ENCODE data around the gene SLC22A4. TPM values are rescaled to one million over a fixed set of nuclear protein-coding genes. Genes with fewer than 3 reads are reported as not detected.
A peak's percentile ranks its signal among the peaks of the same experiment; 100 is the strongest.

The SLC22A4 gene
- polyA plus RNA-seq, 2 of the 4 experiments (the other 2 are of a cell fraction), result 3.2 to 4.6 TPM

DNA sequence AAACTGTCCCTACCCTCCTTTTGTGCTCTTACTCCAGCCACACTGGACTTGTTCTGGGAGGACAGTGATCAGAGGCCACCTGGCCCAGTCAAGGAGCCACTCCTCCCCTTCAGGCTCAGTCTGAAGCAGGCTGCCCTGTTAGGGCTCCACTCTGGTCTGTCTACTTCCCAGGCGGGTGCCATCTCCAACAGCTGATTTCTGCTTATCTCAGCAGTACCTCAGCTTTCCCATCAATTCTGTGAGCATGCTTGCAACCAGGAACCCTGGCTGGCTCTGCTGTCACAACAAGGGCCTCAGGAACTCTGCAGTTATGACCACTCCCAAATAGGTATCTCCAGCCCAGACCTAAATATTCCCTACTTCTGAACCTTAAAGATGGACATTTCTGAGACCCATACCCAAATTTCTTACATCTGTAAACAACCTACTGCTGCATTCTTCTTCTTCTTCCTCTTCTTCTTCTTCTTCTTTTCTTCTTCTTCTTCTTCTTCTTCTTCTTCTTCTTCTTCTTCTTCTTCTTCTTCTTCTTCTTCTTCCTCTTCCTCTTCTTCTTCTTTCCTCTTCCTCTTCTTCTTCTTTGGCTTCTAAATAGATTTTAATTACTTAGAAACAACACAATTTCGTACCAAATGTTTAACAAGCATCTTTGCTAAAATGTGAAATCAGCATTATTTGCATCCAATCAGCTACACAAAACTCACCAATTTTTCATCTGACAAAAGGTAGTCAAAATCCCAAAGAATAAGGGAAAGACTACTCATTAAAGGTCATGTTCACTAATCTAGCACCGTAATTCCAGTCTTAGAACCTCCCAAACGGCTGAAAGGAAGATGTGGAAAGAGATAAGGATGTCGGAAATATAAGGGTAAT is 13.6 kb upstream of the SLC22A4 start:
- TF ChIP-seq SREBF2 (IDR thresholded peaks at IDR 0.05) (no peak), MAFK (IDR thresholded peaks at IDR 0.05; ENCODE audit: partially characterized antibody) (peak; percentile 59)
- Histone ChIP-seq H3K4me1 (no peaks in the 10 kb centered on the region), H3K4me2 (no peak overlapping the region), H3K27ac (no peak overlapping the region), H3K9me3 (no peaks in the 10 kb centered on the region), H3K4me3 (no peak overlapping the region)
- ChIA-PET CTCF (interaction anchor here (1.0 to 3.2 kb wide), 7 partner anchors 8 to 42 kb away, joined by 3 to 26 read pairs (median 8); partner anchors contain the start of gene SLC22A4), POLR2A (interaction anchor here (1.6 kb wide), 1 partner anchor 13 kb away, joined by 9 read pairs; the partner anchor contains the start of gene SLC22A4)
- ATAC-seq (no peak), FAIRE-seq (no peak), DNase-seq (ENCODE audit: low read depth in 1 of 2, low spot score in 1 of 2) (no peak)
- WGBS (ENCODE audit: missing lambda C conversion rate), result 55% methylated on average over 5 of the region's 5 CpGs

- Histone ChIP-seq H3K4me3 (no peak overlapping the region), H3K27ac (no peak overlapping the region), H3K4me2 (no peak overlapping the region), H3K4me1 (no peaks in the 10 kb centered on the region), H3K9me3 (no peaks in the 10 kb centered on the region)
- ChIA-PET CTCF (interaction anchor here (0.7 to 3.2 kb wide), 7 partner anchors 9 to 217 kb away, joined by 3 to 26 read pairs (median 5); partner anchors contain the start of gene SLC22A4), POLR2A (interaction anchor here (1.0 to 1.6 kb wide), 2 partner anchors 12 kb away, joined by 3 to 9 read pairs; partner anchors contain the start of gene SLC22A4)
- FAIRE-seq (no peak), DNase-seq (ENCODE audit: low read depth in 1 of 2, low spot score in 1 of 2) (no peak), ATAC-seq (peak; percentile 29 to 33; a peak in 3 of 6 replicates)
- TF ChIP-seq CBX2 (IDR thresholded peaks at IDR 0.05; ENCODE audit: borderline replicate concordance, low read depth), result no peak
- TF ChIP-seq HOXB13 (CRISPR knock-in tag; IDR thresholded peaks at IDR 0.05; ENCODE audit: low read depth), result no peak
- no peak for TF ChIP-seq REST (IDR thresholded peaks at IDR 0.05)
- TF ChIP-seq ESRRA (IDR thresholded peaks at IDR 0.05; ENCODE audit: borderline replicate concordance, low read length), result no peak
- TF ChIP-seq, protein P1, sequence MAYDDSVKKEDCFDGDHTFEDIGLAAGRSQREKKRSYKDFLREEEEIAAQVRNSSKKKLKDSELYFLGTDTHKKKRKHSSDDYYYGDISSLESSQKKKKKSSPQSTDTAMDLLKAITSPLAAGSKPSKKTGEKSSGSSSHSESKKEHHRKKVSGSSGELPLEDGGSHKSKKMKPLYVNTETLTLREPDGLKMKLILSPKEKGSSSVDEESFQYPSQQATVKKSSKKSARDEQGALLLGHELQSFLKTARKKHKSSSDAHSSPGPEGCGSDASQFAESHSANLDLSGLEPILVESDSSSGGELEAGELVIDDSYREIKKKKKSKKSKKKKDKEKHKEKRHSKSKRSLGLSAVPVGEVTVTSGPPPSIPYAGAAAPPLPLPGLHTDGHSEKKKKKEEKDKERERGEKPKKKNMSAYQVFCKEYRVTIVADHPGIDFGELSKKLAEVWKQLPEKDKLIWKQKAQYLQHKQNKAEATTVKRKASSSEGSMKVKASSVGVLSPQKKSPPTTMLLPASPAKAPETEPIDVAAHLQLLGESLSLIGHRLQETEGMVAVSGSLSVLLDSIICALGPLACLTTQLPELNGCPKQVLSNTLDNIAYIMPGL (CRISPR knock-in tag; IDR thresholded peaks at IDR 0.05; ENCODE audit: borderline replicate concordance), result no peak
- TF ChIP-seq, protein P2, sequence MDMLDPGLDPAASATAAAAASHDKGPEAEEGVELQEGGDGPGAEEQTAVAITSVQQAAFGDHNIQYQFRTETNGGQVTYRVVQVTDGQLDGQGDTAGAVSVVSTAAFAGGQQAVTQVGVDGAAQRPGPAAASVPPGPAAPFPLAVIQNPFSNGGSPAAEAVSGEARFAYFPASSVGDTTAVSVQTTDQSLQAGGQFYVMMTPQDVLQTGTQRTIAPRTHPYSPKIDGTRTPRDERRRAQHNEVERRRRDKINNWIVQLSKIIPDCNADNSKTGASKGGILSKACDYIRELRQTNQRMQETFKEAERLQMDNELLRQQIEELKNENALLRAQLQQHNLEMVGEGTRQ (IDR thresholded peaks at IDR 0.05), result no peak
- TF ChIP-seq, protein P3, sequence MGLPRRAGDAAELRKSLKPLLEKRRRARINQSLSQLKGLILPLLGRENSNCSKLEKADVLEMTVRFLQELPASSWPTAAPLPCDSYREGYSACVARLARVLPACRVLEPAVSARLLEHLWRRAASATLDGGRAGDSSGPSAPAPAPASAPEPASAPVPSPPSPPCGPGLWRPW (IDR thresholded peaks at IDR 0.05), result no peak
- no peak for TF ChIP-seq TP53 (CRISPR knock-in tag; IDR thresholded peaks at IDR 0.05)
- no peak for TF ChIP-seq FOSB (CRISPR knock-in tag; IDR thresholded peaks at IDR 0.05)
- no peak for TF ChIP-seq HOXA7 (CRISPR knock-in tag; IDR thresholded peaks at IDR 0.05)
- no peak for TF ChIP-seq SREBF2 (IDR thresholded peaks at IDR 0.05)
- TF ChIP-seq NPAS2 (CRISPR knock-in tag; IDR thresholded peaks at IDR 0.05; ENCODE audit: borderline replicate concordance), result no peak
- no peak for TF ChIP-seq PHF8 (IDR thresholded peaks at IDR 0.05; ENCODE audit: borderline replicate concordance, low read depth)
- TF ChIP-seq TFCP2L1 (CRISPR knock-in tag; IDR thresholded peaks at IDR 0.05), result no peak
- TF ChIP-seq, protein P4, sequence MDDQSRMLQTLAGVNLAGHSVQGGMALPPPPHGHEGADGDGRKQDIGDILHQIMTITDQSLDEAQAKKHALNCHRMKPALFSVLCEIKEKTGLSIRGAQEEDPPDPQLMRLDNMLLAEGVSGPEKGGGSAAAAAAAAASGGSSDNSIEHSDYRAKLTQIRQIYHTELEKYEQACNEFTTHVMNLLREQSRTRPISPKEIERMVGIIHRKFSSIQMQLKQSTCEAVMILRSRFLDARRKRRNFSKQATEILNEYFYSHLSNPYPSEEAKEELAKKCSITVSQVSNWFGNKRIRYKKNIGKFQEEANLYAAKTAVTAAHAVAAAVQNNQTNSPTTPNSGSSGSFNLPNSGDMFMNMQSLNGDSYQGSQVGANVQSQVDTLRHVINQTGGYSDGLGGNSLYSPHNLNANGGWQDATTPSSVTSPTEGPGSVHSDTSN (IDR thresholded peaks at IDR 0.05), result no peak
- no peak for TF ChIP-seq CHD2 (IDR thresholded peaks at IDR 0.05; ENCODE audit: low read length, partially characterized antibody)
- TF ChIP-seq POLR2A (IDR thresholded peaks at IDR 0.05; ENCODE audit: low read length), result no peak
- TF ChIP-seq JUN (IDR thresholded peaks at IDR 0.05), result no peak
- no peak for TF ChIP-seq FOSL2 (IDR thresholded peaks at IDR 0.05)
- TF ChIP-seq FOSL2 (CRISPR knock-in tag; IDR thresholded peaks at IDR 0.05), result no peak
- TF ChIP-seq JUNB (IDR thresholded peaks at IDR 0.05), result no peak
- 75% methylated on average over 9 of the region's 9 CpGs for WGBS (ENCODE audit: missing lambda C conversion rate)
These were observed 12.2 kb upstream of the SLC22A4 start for GRCh38 chr5:132281856-132282614.

Data from A549 (cell line).